GM12891 (cell line): ENCODE measurements around the gene TRAF7.
A peak's percentile ranks its signal among the peaks of the same experiment; 100 is the strongest.

ENCODE experiments used
- PAX5 ChIP-seq: IDR thresholded peaks from 2 replicates; pipeline ENCODE4 v1.6.1; 2011; ENCODE audit warnings: low read length, moderate library complexity, mild to moderate bottlenecking; ENCODE audit not compliant: insufficient read depth, severe bottlenecking
- POLR2A ChIP-seq: IDR thresholded peaks from 2 replicates; pipeline ENCODE4 v1.6.1; 2011; ENCODE audit warnings: low read depth, low read length, control low read depth
- POLR2AphosphoS5 ChIP-seq: IDR thresholded peaks from 2 replicates; pipeline ENCODE4 v1.6.1; 2011; ENCODE audit warnings: low read depth, low read length, control low read depth
- POU2F2 ChIP-seq: IDR thresholded peaks from 2 replicates; pipeline ENCODE4 v1.6.1; 2011; ENCODE audit warnings: low read depth, mild to moderate bottlenecking, control low read depth, low read length, moderate library complexity
- TAF1 ChIP-seq: IDR thresholded peaks from 2 replicates; pipeline ENCODE4 v1.6.1; 2011; ENCODE audit warnings: low read depth, low read length, control low read depth

GRCh38 chr16:2152695-2153506, 2.7 kb upstream of the TRAF7 start:
- TF ChIP-seq POLR2A: peak; percentile 39; the same call in 1 of the 2 replicates
- TF ChIP-seq POU2F2: 0 out of 2 replicates have a peak, but pooled peaks have one; percentile 5
- TF ChIP-seq POLR2AphosphoS5: peak; percentile 87
- TF ChIP-seq TAF1: no peak
- no peak for TF ChIP-seq PAX5
